Calu3 (cell line): ENCODE results near the gene SMIM14. TPM values are rescaled to one million over a fixed set of nuclear protein-coding genes. Genes with fewer than 3 reads are reported as not detected.
"Not testable (repeated sequence)": the region's sequence is repeated elsewhere in the genome, so short reads cannot be mapped to it uniquely, and the experiment has no call there.

Experiments used
- BruUV-seq: library from RNA; stranded (reverse); fragments of 400-500 nt; replicated peaks from 2 replicates; lab custom pipeline; 2021; lab: Mats Ljungman, UMichigan
- CTCF ChIA-PET: fragments of 300-600 bp; sonication (Branson Sonifier 250); formaldehyde crosslinking; loops from one replicate; lab custom pipeline; 2022; ENCODE audit warnings: antibody characterized with exemption; lab: Charles Lee
- DNase-seq: peaks from one replicate; pipeline ENCODE4 v3.0.0; 2022
- H3K27ac Mint-ChIP-seq: one replicate; pipeline ENCODE4 v1.8.0; 2022; ENCODE audit warnings: mixed read lengths; ENCODE audit not compliant: unreplicated experiment
- H3K27me3 Mint-ChIP-seq: one replicate; pipeline ENCODE4 v1.8.0; 2022; ENCODE audit warnings: mixed read lengths; ENCODE audit not compliant: unreplicated experiment
- H3K36me3 Mint-ChIP-seq: one replicate; pipeline ENCODE4 v1.8.0; 2022; ENCODE audit warnings: mild to moderate bottlenecking, moderate library complexity, mixed read lengths; ENCODE audit not compliant: insufficient read depth, unreplicated experiment
- H3K4me1 Mint-ChIP-seq: one replicate; pipeline ENCODE4 v1.8.0; 2022; ENCODE audit warnings: mild to moderate bottlenecking, low read depth, mixed read lengths; ENCODE audit not compliant: unreplicated experiment
- H3K4me3 Mint-ChIP-seq: one replicate; pipeline ENCODE4 v1.8.0; 2022; ENCODE audit warnings: mild to moderate bottlenecking, low read depth, moderate library complexity, mixed read lengths; ENCODE audit not compliant: unreplicated experiment
- H3K9me3 Mint-ChIP-seq: one replicate; pipeline ENCODE4 v1.8.0; 2022; ENCODE audit warnings: low read depth, mixed read lengths; ENCODE audit not compliant: unreplicated experiment
- intact Hi-C: fragments of 100-400 bp; cut with micrococcal nuclease; formaldehyde crosslinking; loops from one replicate; pipeline ENCODE4 v1.10.0; 2022; ENCODE audit not compliant: unreplicated experiment
- total RNA-seq: library from RNA; stranded (reverse); gene quantifications from 2 replicates; pipeline ENCODE4 v1.2.3, GENCODE V29; 2022
- TF ChIP-seq, protein P1 (sequence below): fragments of 200-600 bp; IDR thresholded peaks from one replicate; pipeline ENCODE4 v1.8.0; 2022; ENCODE audit warnings: antibody characterized with exemption; ENCODE audit not compliant: unreplicated experiment

The SMIM14 gene
- total RNA-seq, 1 experiment from 2014 or later: 22.2 TPM

DNA sequence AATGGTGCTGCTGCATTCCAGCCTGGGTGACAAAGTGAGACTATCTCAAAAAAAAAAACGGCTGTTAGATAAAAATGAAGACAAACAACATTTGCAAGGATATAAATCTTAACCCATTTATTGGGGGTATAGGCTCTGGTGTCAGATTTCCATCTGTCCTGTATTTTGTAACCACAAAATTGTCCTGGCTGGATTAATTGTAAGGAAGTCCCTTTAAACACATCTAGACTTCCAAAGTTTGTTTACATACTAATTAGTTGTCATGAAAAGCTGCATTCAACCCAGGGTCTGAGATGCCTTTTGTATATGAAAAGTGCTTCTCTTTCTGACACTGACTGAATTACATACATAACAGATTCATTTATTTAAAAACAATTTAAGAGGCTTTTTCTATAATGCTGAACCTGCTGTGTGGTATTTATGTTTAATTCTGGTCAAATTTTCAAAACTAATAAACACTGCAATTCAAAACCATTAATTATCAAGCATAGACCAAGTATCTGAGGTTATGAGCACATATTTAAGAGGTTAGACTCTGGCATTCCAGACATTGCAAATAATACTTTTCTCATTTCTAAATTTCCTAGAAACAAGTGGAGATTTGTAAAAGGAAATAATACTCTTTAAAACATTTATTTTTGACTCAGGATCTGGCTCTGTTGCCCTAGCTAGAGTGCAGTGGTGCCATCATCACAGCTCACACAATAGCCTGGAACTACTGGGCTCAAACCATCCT is 93.9 kb downstream of the SMIM14 start:
- intact Hi-C loops: no loop called here
- CTCF ChIA-PET: no interaction called here
- H3K4me1 Mint-ChIP-seq: peaks cover 32% of the 10 kb centered on the region

DNA sequence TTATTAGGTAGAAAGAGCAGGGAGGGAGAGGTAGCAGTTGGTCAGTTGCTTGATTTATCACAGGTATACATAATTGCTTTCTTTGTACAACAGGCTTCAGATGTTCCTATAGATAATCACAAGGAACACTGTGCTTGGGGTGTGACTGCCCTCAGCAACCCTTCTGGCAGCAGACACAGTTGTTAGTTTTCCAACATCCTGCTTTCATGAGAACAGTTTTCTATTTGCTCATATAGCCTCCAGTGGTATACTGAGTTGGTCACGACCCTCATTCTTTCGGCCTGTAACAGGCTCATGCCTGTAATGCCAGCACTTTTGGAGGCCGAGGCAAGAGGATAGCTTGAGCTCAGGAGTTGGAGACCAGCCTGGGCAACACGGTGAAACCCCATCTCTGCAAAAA is 94.6 kb downstream of the SMIM14 start:
- CTCF ChIA-PET, H3K9me3 Mint-ChIP-seq, H3K27ac Mint-ChIP-seq, H3K27me3 Mint-ChIP-seq, H3K36me3 Mint-ChIP-seq, BruUV-seq, intact Hi-C loops, H3K4me3 Mint-ChIP-seq, DNase-seq: not testable (repeated sequence)
- H3K4me1 Mint-ChIP-seq: peaks cover 38% of the 10 kb centered on the region

More for the DNA sequence above, 93.9 kb downstream of the SMIM14 start:
- Mint-ChIP-seq H3K27me3 (no peaks in the 10 kb centered on the region), H3K9me3 (no peaks in the 10 kb centered on the region), H3K36me3 (no peaks in the 10 kb centered on the region), H3K4me3 (no peak overlapping the region), H3K27ac (no peak overlapping the region)
- no TSS peak for BruUV-seq
- TF ChIP-seq, protein P1, sequence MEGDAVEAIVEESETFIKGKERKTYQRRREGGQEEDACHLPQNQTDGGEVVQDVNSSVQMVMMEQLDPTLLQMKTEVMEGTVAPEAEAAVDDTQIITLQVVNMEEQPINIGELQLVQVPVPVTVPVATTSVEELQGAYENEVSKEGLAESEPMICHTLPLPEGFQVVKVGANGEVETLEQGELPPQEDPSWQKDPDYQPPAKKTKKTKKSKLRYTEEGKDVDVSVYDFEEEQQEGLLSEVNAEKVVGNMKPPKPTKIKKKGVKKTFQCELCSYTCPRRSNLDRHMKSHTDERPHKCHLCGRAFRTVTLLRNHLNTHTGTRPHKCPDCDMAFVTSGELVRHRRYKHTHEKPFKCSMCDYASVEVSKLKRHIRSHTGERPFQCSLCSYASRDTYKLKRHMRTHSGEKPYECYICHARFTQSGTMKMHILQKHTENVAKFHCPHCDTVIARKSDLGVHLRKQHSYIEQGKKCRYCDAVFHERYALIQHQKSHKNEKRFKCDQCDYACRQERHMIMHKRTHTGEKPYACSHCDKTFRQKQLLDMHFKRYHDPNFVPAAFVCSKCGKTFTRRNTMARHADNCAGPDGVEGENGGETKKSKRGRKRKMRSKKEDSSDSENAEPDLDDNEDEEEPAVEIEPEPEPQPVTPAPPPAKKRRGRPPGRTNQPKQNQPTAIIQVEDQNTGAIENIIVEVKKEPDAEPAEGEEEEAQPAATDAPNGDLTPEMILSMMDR: no peak
- no peak for DNase-seq

GRCh38 chr4:39543034-39543433 is 95.6 kb downstream of the SMIM14 start:
- Mint-ChIP-seq H3K36me3 (no peaks in the 10 kb centered on the region), H3K9me3 (no peaks in the 10 kb centered on the region), H3K4me3 (no peak overlapping the region), H3K27ac (no peak overlapping the region), H3K27me3 (no peaks in the 10 kb centered on the region), H3K4me1 (peaks cover 43% of the 10 kb centered on the region)
- BruUV-seq: no TSS peak
- intact Hi-C loops: no loop called here
- no peak for DNase-seq
- TF ChIP-seq, protein P1: no peak
- CTCF ChIA-PET: interaction anchor here (1.4 kb wide), 1 partner anchor 26 kb away, joined by 4 read pairs; no protein-coding TSS in a partner anchor

GRCh38 chr4:39542611-39543012 is 96.1 kb downstream of the SMIM14 start:
- H3K36me3 Mint-ChIP-seq: no peaks in the 10 kb centered on the region
- H3K27me3 Mint-ChIP-seq: no peaks in the 10 kb centered on the region
- CTCF ChIA-PET: interaction anchor here (0.6 to 1.4 kb wide), 2 partner anchors 10 to 27 kb away, joined by 4 to 6 read pairs; no protein-coding TSS in a partner anchor
- H3K9me3 Mint-ChIP-seq: no peaks in the 10 kb centered on the region
- peaks cover 43% of the 10 kb centered on the region for H3K4me1 Mint-ChIP-seq
- no peak overlapping the region for H3K27ac Mint-ChIP-seq
- intact Hi-C loops: no loop called here
- H3K4me3 Mint-ChIP-seq: no peak overlapping the region
- TF ChIP-seq, protein P1: no peak
- no peak for DNase-seq
- no TSS peak for BruUV-seq
